GM15510 (cell line): Measurements from ENCODE around the gene CCNY.

Experiments used
- POLR2A ChIP-seq: IDR thresholded peaks from 3 replicates; pipeline ENCODE4 v1.6.1; 2011; ENCODE audit warnings: borderline replicate concordance; ENCODE audit not compliant: insufficient read length; ENCODE audit errors: extremely low read depth

The CCNY gene

DNA sequence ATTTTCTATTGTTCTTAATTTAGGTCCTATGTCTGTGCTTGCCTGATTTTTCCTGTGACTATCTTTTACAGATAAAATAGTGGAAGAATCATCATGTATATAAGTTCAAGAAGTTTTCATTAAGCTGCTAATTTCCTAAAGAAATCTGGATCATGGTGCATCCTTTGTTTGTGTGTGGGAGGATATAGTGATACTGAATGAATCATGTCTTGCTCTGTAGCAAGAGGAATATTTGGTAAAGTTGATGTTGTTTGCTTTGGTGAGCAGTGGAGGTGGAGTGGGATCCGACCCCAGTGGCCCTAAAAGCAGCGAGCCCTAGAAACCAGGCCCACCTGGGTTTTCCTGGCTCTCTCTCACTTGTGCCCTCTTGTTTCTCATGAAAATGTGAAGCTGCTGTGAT lies 83.7 kb downstream of the CCNY start:
- TF ChIP-seq POLR2A, result no peak

DNA sequence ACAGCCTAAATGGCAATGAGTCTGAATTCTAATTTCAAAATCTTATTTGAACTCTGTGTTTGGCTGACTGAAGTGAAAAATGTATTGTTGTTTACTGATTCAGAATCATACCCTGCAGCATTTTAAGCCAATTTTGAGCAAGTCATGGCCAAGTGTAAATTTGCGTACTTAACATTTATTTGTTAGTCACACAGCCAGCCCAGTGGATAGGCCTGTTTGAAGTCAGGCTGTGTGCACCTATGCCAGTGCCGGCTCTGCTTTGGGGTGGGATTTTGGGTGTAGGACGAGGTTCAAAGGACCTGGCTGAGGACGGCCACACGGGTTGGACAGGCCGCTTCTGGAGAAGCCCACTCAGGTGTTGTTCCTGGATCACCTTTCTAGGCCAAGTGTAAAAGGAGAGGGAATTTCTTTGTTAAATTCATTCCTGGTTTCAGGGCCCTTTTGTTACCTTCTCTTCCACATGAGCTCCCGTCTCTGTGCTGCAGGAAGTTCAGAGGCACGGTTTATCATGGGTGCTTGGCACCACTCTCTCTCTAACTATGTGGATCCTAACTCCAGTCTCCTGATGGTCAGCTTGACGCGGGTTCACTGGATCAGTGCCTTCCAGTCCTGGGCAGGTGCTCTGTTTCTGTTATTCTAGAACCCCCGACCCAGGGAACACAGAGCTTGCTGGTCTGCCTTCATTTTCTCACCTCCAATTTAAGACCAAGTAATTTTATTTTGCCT lies 84.7 kb downstream of the CCNY start:
- TF ChIP-seq POLR2A, result no peak

DNA sequence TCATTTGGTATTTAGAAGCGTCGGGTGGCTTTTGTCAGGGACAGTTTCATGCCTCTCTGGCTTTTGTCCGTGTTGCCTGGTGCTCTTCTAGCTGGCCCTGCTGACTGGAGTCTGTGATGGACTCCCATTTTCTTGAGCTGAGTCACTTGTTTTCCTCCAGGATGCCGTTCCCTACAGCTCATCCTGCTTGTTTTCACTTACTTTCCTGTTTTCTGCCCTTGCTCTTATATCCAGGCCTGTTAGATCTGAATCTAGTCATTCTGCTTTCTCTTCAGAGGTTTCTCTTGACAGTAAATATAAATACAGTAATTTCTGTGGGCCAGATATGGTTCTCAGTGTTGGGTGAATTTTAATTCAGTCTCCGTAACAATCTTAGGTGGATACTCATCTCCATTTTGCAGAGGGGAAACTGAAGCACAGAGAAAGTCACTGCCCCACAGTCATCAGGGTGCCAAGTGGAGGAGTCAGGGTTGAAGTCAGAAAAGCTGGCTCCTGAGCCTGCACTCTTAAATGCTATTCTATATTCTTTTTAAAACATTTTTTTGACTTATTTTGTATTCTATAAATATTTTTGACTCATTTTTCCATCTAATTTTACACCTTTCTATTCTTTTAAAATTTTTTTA lies 85.4 kb downstream of the CCNY start:
- TF ChIP-seq POLR2A, result no peak

DNA sequence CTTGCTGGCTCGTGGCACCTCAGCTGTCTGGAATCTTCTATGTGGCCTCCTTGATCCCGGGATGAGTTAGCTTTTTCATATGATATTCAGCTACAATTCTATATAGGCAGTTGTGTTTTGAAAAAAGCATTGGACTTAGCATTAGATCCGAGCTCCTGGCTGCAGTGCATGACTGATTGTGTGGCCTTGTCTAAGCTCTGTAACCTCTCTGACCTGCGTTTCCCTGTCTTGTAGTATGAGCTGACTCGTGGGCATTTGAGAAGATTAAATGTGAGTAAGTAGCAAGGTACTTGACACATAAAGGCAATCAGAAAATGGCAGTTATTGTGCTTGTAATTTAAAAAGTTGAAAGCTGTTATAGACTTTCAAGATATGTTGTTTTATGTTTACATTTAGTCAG lies 85.9 kb downstream of the CCNY start:
- TF ChIP-seq POLR2A, result no peak

DNA sequence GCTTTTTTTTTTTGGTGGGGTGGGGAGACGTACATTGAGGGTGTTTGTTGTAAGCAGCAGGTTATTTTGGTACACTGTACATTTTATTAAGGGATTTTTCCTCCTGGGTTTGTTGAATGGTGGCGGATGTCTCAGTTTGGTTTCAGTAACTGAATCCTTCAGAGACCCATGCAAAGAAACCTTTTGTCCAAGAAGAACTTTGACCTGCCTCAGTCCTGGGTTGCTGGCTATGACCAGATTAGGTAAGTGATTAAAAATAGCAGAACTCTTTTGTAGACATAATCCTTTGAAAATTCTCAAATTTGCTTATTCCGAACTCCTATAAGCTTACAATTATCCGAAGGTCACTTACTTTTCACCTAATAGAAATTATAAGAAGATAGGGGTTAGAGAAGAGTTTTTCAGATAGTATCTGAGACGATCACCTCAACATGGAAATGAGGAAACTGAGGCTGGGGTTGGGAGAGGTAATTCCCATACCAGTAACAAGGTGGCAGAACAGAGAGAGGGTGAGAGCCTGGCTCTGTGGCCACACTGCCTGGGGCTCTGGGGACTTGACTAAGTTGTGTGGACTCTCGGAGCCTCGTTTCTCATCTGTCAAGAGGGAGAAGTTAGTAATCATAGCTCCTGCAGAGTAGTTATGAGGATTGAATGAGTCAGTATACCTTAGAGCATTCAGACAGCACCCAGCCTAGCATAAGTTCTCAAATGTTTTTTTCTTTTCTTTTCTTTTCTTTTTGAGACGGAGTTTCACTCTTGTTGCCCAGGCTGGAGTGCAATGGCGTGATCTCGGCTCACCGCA lies 87.4 kb downstream of the CCNY start:
- TF ChIP-seq POLR2A, result no peak

DNA sequence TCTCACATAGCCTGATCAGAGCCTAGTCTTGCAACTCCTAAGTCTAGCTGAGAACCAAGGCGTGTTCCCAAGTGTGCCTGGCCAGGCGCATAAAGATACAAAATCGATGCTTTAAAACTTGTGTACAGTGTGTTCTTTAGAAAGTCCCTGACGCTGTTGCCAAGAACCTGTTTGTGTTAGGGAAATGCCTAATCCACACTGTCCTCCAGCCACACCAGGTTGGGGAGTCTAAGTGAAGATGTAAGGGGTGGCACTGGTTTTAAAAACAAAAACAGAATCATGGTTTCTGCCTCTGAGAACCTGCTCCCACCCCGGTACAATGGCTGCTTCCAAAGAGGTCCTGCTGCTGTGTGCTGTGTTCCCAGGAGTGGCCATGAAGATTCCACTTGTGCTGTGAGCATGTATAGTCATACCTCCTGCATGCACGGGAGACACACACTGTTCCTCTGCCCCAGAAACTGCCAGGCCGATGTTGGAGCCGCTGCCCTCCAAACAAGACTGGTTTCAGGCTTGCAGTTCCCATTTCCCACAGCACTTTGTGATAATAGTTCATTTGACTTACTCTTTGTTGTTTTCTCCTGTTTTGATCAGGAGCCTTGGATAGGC lies 88.5 kb downstream of the CCNY start:
- no peak for TF ChIP-seq POLR2A

DNA sequence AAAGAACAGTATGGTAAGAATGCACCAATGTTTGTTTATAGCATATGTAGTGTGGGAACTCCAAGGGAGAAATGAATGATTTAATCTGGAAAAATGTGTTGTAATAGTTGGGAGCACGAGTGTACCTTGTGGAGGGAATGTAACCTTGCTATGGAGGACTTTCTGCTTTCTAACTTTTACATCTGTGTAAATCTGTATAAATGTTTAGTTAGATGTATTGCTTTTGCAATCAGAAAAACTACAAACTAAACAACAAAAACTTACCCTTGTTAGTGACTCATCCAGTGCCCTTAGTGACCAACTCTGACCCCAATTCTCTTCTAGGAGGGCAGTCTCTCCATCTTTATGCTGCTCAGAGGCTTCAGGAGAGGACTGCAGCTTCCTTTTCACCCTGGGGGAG lies 89.3 kb downstream of the CCNY start:
- no peak for TF ChIP-seq POLR2A

DNA sequence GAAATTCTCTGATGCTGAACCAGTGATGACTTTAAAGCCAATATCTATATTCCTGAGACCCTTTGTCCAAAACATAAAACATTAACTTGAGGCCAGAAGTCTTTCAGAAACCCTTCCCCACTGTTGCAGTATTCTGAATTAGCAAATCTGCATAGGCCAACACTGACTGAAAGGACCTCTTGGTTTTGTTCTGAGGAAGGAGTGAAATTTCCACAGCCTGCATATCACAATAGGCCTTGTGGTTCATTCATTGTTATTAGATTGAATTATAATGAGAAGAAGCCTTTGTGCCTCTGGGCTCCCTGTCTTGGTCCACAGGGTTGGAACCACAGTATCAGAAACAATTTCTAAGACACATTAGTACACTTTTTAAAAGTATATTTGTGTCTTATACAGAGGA lies 90.3 kb downstream of the CCNY start:
- no peak for TF ChIP-seq POLR2A

DNA sequence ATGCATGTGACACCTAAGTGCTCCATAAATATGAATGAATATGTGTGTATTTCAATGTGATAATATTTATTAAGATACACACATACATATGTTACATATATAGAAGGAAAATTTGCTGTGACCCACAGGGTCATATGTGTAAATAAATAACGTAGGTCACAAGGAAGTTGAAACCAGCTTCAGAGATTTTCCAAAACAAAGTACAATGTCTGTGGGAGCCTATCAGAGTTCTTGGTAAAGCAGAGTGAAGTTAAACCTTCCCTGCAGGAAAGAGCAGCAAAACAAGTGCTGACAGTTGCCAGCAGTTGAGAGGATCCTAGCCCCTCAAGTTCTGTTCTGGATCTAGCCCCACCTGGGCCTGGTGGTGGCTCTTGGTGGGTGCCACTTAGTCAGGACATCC lies 91.2 kb downstream of the CCNY start:
- no peak for TF ChIP-seq POLR2A

DNA sequence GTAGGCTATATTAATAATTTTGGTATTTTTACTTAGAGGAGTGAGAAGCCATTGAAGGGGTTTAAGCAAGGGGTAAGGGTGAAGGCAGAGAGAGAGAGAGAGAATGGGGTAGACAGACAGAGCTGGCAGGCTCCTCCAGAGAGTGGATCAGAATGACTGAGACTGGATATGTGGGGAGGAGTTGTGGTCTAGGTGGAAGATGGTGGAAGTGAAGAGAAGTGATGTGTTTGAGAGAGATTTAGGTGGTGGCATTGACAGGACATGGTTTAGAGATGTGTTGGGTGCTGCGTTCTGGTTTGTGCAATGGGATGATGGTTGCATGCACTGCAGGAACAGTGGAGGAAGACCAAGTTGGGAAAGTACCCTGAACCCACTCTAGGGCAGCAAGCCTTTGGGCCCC lies 92.2 kb downstream of the CCNY start:
- TF ChIP-seq POLR2A, result no peak

DNA sequence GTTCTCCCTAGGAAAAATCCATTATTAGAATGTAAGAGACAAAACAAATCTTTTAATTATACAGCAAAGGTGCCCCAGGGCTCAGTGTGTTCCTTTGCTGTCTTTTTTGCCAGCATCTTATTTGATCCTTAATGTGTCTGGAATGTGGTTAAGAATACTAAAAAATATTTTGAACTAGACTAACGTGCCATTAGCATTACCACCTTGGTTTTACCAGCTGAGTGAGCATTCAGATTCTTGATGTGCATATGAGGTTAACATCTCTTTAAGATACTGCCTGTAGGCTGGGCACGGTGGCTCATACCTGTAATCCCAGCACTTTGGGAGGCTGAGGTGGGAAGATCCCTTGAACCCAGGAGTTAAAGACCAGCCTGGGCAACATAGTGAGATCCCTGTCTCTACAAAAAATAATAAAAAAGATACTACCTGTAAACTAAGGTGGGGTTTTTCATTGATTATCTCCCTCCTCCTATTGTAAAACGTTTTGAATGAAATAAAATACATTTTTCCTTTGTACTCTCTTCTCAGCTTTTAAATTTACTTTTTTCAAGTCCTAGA lies 96.6 kb downstream of the CCNY start:
- TF ChIP-seq POLR2A, result no peak

DNA sequence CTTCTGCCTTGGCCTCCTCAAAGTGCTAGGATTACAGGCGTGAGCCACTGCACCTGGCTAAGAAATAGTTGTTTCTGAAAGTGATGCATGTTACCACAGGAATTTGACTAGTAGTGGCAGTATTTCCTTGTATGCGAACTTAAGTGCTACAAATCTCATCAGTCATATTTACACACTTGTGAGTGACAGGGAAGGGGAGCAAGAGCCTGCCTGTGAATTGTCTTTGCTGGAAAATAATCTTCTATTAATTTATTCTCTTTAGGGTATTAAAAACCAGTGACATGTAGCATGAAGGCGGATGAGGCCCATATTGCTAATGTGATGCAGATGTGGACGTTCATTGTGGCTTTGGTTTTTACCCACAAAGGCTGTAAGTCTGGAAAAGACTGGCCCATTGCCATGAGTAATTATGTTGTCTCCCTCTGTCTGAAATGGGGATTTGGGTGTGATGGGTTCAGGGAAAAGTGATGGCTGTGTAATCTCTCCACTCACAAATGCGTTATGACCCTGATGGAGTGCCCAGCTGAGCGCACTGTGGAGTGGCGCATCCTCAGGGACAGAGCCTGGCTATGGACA lies 97.6 kb downstream of the CCNY start:
- TF ChIP-seq POLR2A, result no peak

DNA sequence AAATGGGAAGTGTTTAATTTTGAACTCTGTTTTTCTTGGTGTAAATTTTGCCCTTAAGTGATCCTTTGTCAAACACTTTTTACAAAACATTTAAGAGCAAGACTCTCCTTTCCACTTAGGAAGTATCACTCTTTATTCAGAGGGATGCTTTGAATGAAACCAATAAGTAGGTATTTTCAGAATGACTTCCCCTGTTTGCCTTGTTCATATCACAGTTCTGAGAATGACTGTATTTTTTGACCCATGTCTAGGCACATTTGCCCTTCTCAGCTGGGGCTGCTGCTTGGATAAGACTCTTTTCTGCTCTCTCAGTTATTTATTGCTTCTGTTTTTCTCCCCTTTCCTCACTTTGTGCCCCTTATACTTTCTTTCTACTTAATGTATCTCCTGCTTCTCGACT lies 98.2 kb downstream of the CCNY start:
- no peak for TF ChIP-seq POLR2A

DNA sequence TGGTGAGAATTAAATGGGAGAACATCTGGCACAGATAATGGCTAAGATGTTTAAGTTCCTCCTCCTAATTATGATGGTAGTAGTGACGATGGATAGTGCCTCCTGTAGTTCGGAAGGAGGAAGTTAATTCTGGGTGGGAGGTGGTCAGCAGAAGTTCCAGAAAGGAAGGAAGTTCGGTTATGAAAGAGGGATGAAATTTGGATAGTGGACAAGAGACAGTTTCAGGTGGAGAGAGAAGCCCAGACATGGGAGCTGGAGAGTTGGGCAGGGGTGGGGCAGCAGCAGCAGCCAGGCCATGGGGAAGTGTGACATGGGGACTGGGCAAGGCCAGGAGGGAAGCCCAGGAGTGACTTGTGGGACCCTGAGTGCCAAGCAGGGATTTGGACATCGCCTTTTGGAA lies 99.5 kb downstream of the CCNY start:
- TF ChIP-seq POLR2A, result no peak

DNA sequence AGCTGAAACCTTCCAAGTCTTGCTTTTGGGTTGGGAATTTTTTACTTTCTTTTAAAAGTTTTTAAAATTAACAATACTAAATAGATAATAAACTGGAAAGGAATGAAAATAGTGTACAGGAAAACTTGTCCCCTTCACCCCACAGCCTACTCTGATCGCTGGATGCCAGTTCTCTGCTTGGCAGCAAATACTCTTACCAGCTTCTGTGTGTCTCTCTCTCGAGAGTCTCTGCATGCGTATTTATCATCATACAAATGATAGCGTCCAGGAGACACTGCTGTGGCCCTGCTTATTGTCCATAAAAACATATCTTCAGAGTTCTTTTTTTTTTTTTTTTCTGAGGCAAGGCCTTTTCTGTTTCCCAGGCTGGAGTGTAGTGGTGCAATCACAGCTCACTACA lies 101.5 kb downstream of the CCNY start:
- TF ChIP-seq POLR2A, result no peak
